Osteocyte (in vitro differentiated cells): Measurements from ENCODE around the gene GLI1. TPM values are rescaled to one million over a fixed set of nuclear protein-coding genes. Genes with fewer than 3 reads are reported as not detected.

Experiments used
- DNase-seq: peaks from one replicate; pipeline ENCODE4 v3.0.0; 2021; ENCODE audit warnings: mixed read lengths; ENCODE audit not compliant: unreplicated experiment; ENCODE audit errors: extremely low spot score
- H3K27ac Mint-ChIP-seq: one replicate; pipeline ENCODE4 v1.8.0; 2021; ENCODE audit warnings: mild to moderate bottlenecking, mixed read lengths; ENCODE audit not compliant: unreplicated experiment
- H3K27me3 Mint-ChIP-seq: one replicate; pipeline ENCODE4 v1.8.0; 2021; ENCODE audit warnings: mixed read lengths; ENCODE audit not compliant: unreplicated experiment
- H3K36me3 Mint-ChIP-seq: one replicate; pipeline ENCODE4 v1.8.0; 2021; ENCODE audit warnings: mixed read lengths; ENCODE audit not compliant: unreplicated experiment
- H3K4me1 Mint-ChIP-seq: one replicate; pipeline ENCODE4 v1.8.0; 2021; ENCODE audit warnings: mixed read lengths; ENCODE audit not compliant: unreplicated experiment
- H3K4me3 Mint-ChIP-seq: one replicate; pipeline ENCODE4 v1.8.0; 2021; ENCODE audit warnings: mild to moderate bottlenecking, moderate library complexity, mixed read lengths; ENCODE audit not compliant: unreplicated experiment
- H3K9me3 Mint-ChIP-seq: one replicate; pipeline ENCODE4 v1.8.0; 2021; ENCODE audit warnings: mixed read lengths; ENCODE audit not compliant: unreplicated experiment
- CTCF ChIP-seq: fragments of 200-600 bp; sonication (generic); IDR thresholded peaks from 2 replicates; pipeline ENCODE4 v1.5.0; 2021; ENCODE audit warnings: antibody characterized with exemption, mild to moderate bottlenecking, moderate library complexity
- total RNA-seq: library from RNA; stranded (reverse); gene quantifications from 2 replicates; pipeline ENCODE4 v1.2.1, GENCODE V29; 2021

GLI1 gene
- total RNA-seq, 1 donor from 2014 or later, result 7.7 TPM

GRCh38 chr12:57430112-57430930 is 29.3 kb upstream of the GLI1 start:
- Mint-ChIP-seq H3K4me1 (peaks cover 27% of the 10 kb centered on the region), H3K4me3 (peak overlapping the region; percentile 93), H3K27ac (peak overlapping the region; percentile 97), H3K9me3 (no peaks in the 10 kb centered on the region), H3K36me3 (peaks cover 2% of the 10 kb centered on the region), H3K27me3 (no peaks in the 10 kb centered on the region)
- peak; percentile 6 for TF ChIP-seq CTCF
- peak; percentile 85 for DNase-seq

GRCh38 chr12:57430931-57431566 is 28.5 kb upstream of the GLI1 start, which contains the start of gene R3HDM2:
TSS of gene R3HDM2 (minus strand) at chr12:57431043. CDS start at chr12:57310428, 120,615 bp downstream.
- peak within 1 kb of the TSS; percentile 97 for H3K27ac Mint-ChIP-seq
- no peaks in the 10 kb centered on the region for H3K9me3 Mint-ChIP-seq
- DNase-seq, result peak; percentile 98
- H3K4me1 Mint-ChIP-seq, result peaks cover 27% of the 10 kb centered on the region
- TF ChIP-seq CTCF, result no peak
- H3K4me3 Mint-ChIP-seq, result peak within 1 kb of the TSS; percentile 93
- H3K36me3 Mint-ChIP-seq, result no peaks in the 10 kb centered on the region
- H3K27me3 Mint-ChIP-seq, result no peaks in the 10 kb centered on the region

- Mint-ChIP-seq H3K9me3 (no peaks in the 10 kb centered on the region), H3K27ac (peak overlapping the region; percentile 97), H3K27me3 (no peaks in the 10 kb centered on the region), H3K36me3 (no peaks in the 10 kb centered on the region), H3K4me1 (peaks cover 27% of the 10 kb centered on the region), H3K4me3 (peak overlapping the region; percentile 81)
- no peak for TF ChIP-seq CTCF
- no peak for DNase-seq
Observed at GRCh38 chr12:57431654-57432188, 27.9 kb upstream of the GLI1 start.

- Mint-ChIP-seq H3K27ac (no peak overlapping the region), H3K36me3 (no peaks in the 10 kb centered on the region), H3K4me1 (peaks cover 19% of the 10 kb centered on the region), H3K27me3 (no peaks in the 10 kb centered on the region), H3K4me3 (no peak overlapping the region), H3K9me3 (no peaks in the 10 kb centered on the region)
- DNase-seq, result no peak
- TF ChIP-seq CTCF, result no peak
Observed at GRCh38 chr12:57433370-57433769, 26.2 kb upstream of the GLI1 start.
